ENCODE measurements around the gene USHBP1. TPM values are rescaled to one million over a fixed set of nuclear protein-coding genes. Genes with fewer than 3 reads are reported as not detected.
A peak's percentile ranks its signal among the peaks of the same experiment; 100 is the strongest.

USHBP1 gene
- total and polyA plus RNA-seq, 2 of the 4 experiments (the other 2 are of a cell fraction): not detected

- POLR2A ChIA-PET (ENCODE audit: unreplicated experiment): no interaction called here
Measured at GRCh38 chr19:17249887-17250548, 14.5 kb downstream of the USHBP1 start.

More at GRCh38 chr19:17249887-17250548, 14.5 kb downstream of the USHBP1 start:
- no peak for DNase-seq
- Histone ChIP-seq H3K4ac (ENCODE audit: low read depth, low read length) (no peak overlapping the region), H2BK20ac (ENCODE audit: low read depth, low read length) (no peak overlapping the region), H3K27me3 (ENCODE audit: control insufficient read depth, insufficient read depth, low read length) (no peaks in the 10 kb centered on the region; the same call in 1 of the 2 replicates), H3K36me3 (ENCODE audit: control insufficient read depth, insufficient read depth, low read length) (no peaks in the 10 kb centered on the region), H3K18ac (ENCODE audit: low read depth, low read length) (no peak overlapping the region), H3K9ac (ENCODE audit: low read depth, low read length) (no peak overlapping the region), H4K20me1 (ENCODE audit: insufficient read depth, low read length) (no peaks in the 10 kb centered on the region), H2AK5ac (ENCODE audit: low read depth, low read length) (peak overlapping the region; percentile 63; the same call in 1 of the 2 replicates), H2AFZ (replicated peaks; ENCODE audit: low read length, poor library complexity) (peak overlapping the region; percentile 63), H2BK15ac (ENCODE audit: low read depth, low read length) (no peak overlapping the region), H3K79me1 (ENCODE audit: low read depth in 1 of 2, low read length in 2 of 2) (peaks cover 0 to 4% of the 10 kb centered on the region in 2 experiments; a peak in 1 of 4 replicates), H2AK9ac (replicated peaks; ENCODE audit: low read depth, low read length, poor library complexity) (peak overlapping the region; percentile 23), H3K23ac (ENCODE audit: low read depth, low read length) (no peak overlapping the region), H3K56ac (ENCODE audit: extremely low read depth, insufficient read depth, low read length) (no peak overlapping the region), H4K91ac (ENCODE audit: insufficient read depth, low read depth, low read length) (no peak overlapping the region), H3K14ac (replicated peaks; ENCODE audit: low read depth, low read length) (no peak overlapping the region), H4K8ac (ENCODE audit: low read depth in 2 of 2, low read length in 2 of 2) (no peak overlapping the region), H3K4me3 (ENCODE audit: insufficient read depth, low read depth, low read length) (no peak overlapping the region), H2BK5ac (ENCODE audit: low read depth, low read length, poor library complexity, severe bottlenecking) (no peak overlapping the region), H4K5ac (ENCODE audit: low read depth, low read length) (no peak overlapping the region), H3K27ac (ENCODE audit: insufficient read depth, low read length) (no peak overlapping the region), H3K4me2 (ENCODE audit: low read depth, low read length) (no peak overlapping the region), H2BK120ac (ENCODE audit: low read depth, low read length) (no peak overlapping the region), H3K9me3 (ENCODE audit: control insufficient read depth, insufficient read depth, low read length) (no peaks in the 10 kb centered on the region), H3K4me1 (ENCODE audit: control insufficient read depth, insufficient read depth, low read length) (peaks cover 8% of the 10 kb centered on the region), H3K9me1 (ENCODE audit: insufficient read depth, low read length) (0 out of 2 replicates have a peak, but pooled peaks cover 2% of the 10 kb centered on the region)
- in situ Hi-C loops (cut with MboI; ENCODE audit: low sequenced_read_pairs) (no loop called here), dilution Hi-C loops (cut with HindIII; ENCODE audit: low sequenced_read_pairs, unreplicated experiment) (no loop called here), intact Hi-C loops (cut with micrococcal nuclease) (no loop called here)
- CTCF ChIA-PET: no interaction called here
- no peak for ATAC-seq (ENCODE audit: low read depth)
- no peak for TF ChIP-seq NFE2L2 (IDR thresholded peaks at IDR 0.05; ENCODE audit: low read depth, low read length)
- TF ChIP-seq FOS (IDR thresholded peaks at IDR 0.05; ENCODE audit: low read depth, low read length): no peak
- no peak for TF ChIP-seq RAD21 (IDR thresholded peaks at IDR 0.05; ENCODE audit: low read length)
- TF ChIP-seq MAFK (IDR thresholded peaks at IDR 0.05; ENCODE audit: low read depth, low read length): no peak
- no peak for TF ChIP-seq MXI1 (IDR thresholded peaks at IDR 0.05; ENCODE audit: borderline replicate concordance, low read depth, low read length)
- TF ChIP-seq CTCF (conservative IDR thresholded peaks at IDR 0.05; ENCODE audit: low read depth, low read length): no peak
- TF ChIP-seq POLR2A (IDR thresholded peaks at IDR 0.05; ENCODE audit: low read depth, low read length): no peak
- no peak for TF ChIP-seq BHLHE40 (IDR thresholded peaks at IDR 0.05; ENCODE audit: low read depth, low read length)
- no peak for TF ChIP-seq RCOR1 (IDR thresholded peaks at IDR 0.05; ENCODE audit: insufficient replicate concordance, low read length)
- no TSS peak for BruUV-seq (replicated peaks)
- 95% methylated on average over 7 of the region's 15 CpGs; no CpG with 5 or more reads in 1 of the 2 experiments for WGBS, 2 experiments (ENCODE audit: extremely low coverage in 2 of 2, insufficient read length in 1 of 2)
